ENCODE data around the gene ATOH8.

GRCh38 chr2:85741211-85741832, 12.5 kb upstream of the ATOH8 start:
- TF ChIP-seq CTCF (IDR thresholded peaks at IDR 0.05) = no peak
- TF ChIP-seq POLR2AphosphoS5 (IDR thresholded peaks at IDR 0.05) = no peak
